ENCODE measurements around the gene UGT1A1.

The UGT1A1 gene

GRCh38 chr2:233803292-233803911 lies 43.3 kb downstream of the UGT1A1 start:
- no peak overlapping the region for H3K9ac ChIP-seq (ENCODE audit: low read length)
- H3K27me3 ChIP-seq (ENCODE audit: control insufficient read depth, insufficient read depth, low read length) = no peaks in the 10 kb centered on the region
- no peaks in the 10 kb centered on the region for H3K36me3 ChIP-seq (ENCODE audit: control insufficient read depth, insufficient read depth, low read length)
- no peak overlapping the region for H3K27ac ChIP-seq (ENCODE audit: low read depth, low read length)
- H3K4me1 ChIP-seq (ENCODE audit: control insufficient read depth, insufficient read depth, low read length) = no peaks in the 10 kb centered on the region
- H3K4me3 ChIP-seq (ENCODE audit: low read length) = no peak overlapping the region

GRCh38 chr2:233803994-233804393 lies 43.9 kb downstream of the UGT1A1 start:
- H3K36me3 ChIP-seq (ENCODE audit: control insufficient read depth, insufficient read depth, low read length) = no peaks in the 10 kb centered on the region
- H3K4me3 ChIP-seq (ENCODE audit: low read length) = no peak overlapping the region
- H3K27ac ChIP-seq (ENCODE audit: low read depth, low read length) = no peak overlapping the region
- H3K4me1 ChIP-seq (ENCODE audit: control insufficient read depth, insufficient read depth, low read length) = no peaks in the 10 kb centered on the region
- H3K27me3 ChIP-seq (ENCODE audit: control insufficient read depth, insufficient read depth, low read length) = no peaks in the 10 kb centered on the region
- H3K9ac ChIP-seq (ENCODE audit: low read length) = no peak overlapping the region

GRCh38 chr2:233807215-233807865 lies 47.3 kb downstream of the UGT1A1 start:
- Histone ChIP-seq H3K9ac (ENCODE audit: low read length) (no peak overlapping the region), H3K36me3 (ENCODE audit: control insufficient read depth, insufficient read depth, low read length) (no peaks in the 10 kb centered on the region), H3K27ac (ENCODE audit: low read depth, low read length) (no peak overlapping the region), H3K27me3 (ENCODE audit: control insufficient read depth, insufficient read depth, low read length) (no peaks in the 10 kb centered on the region), H3K4me3 (ENCODE audit: low read length) (no peak overlapping the region), H3K4me1 (ENCODE audit: control insufficient read depth, insufficient read depth, low read length) (no peaks in the 10 kb centered on the region)

- no peaks in the 10 kb centered on the region for H3K27me3 ChIP-seq (ENCODE audit: control insufficient read depth, insufficient read depth, low read length)
- H3K4me1 ChIP-seq (ENCODE audit: control insufficient read depth, insufficient read depth, low read length) = no peaks in the 10 kb centered on the region
- no peak overlapping the region for H3K9ac ChIP-seq (ENCODE audit: low read length)
- H3K36me3 ChIP-seq (ENCODE audit: control insufficient read depth, insufficient read depth, low read length) = no peaks in the 10 kb centered on the region
- H3K27ac ChIP-seq (ENCODE audit: low read depth, low read length) = no peak overlapping the region
- H3K4me3 ChIP-seq (ENCODE audit: low read length) = no peak overlapping the region
These were observed 48.2 kb downstream of the UGT1A1 start for GRCh38 chr2:233807966-233808935.

- H3K27me3 ChIP-seq (ENCODE audit: control insufficient read depth, insufficient read depth, low read length) = no peaks in the 10 kb centered on the region
These were observed 50.3 kb downstream of the UGT1A1 start for GRCh38 chr2:233810385-233810784.

GRCh38 chr2:233811087-233811486 lies 51.0 kb downstream of the UGT1A1 start:
- H3K27ac ChIP-seq (ENCODE audit: low read depth, low read length) = no peak overlapping the region
- H3K36me3 ChIP-seq (ENCODE audit: control insufficient read depth, insufficient read depth, low read length) = no peaks in the 10 kb centered on the region
- H3K9ac ChIP-seq (ENCODE audit: low read length) = no peak overlapping the region
- H3K4me1 ChIP-seq (ENCODE audit: control insufficient read depth, insufficient read depth, low read length) = no peaks in the 10 kb centered on the region
- H3K4me3 ChIP-seq (ENCODE audit: low read length) = no peak overlapping the region
- no peaks in the 10 kb centered on the region for H3K27me3 ChIP-seq (ENCODE audit: control insufficient read depth, insufficient read depth, low read length)

More at GRCh38 chr2:233810385-233810784, 50.3 kb downstream of the UGT1A1 start:
- Histone ChIP-seq H3K9ac (ENCODE audit: low read length) (no peak overlapping the region), H3K36me3 (ENCODE audit: control insufficient read depth, insufficient read depth, low read length) (no peaks in the 10 kb centered on the region), H3K4me3 (ENCODE audit: low read length) (no peak overlapping the region), H3K27ac (ENCODE audit: low read depth, low read length) (no peak overlapping the region), H3K4me1 (ENCODE audit: control insufficient read depth, insufficient read depth, low read length) (no peaks in the 10 kb centered on the region)

GRCh38 chr2:233811732-233812131 lies 51.7 kb downstream of the UGT1A1 start:
- H3K27ac ChIP-seq (ENCODE audit: low read depth, low read length) = no peak overlapping the region
- H3K27me3 ChIP-seq (ENCODE audit: control insufficient read depth, insufficient read depth, low read length) = no peaks in the 10 kb centered on the region
- no peak overlapping the region for H3K9ac ChIP-seq (ENCODE audit: low read length)
- H3K4me3 ChIP-seq (ENCODE audit: low read length) = no peak overlapping the region
- H3K4me1 ChIP-seq (ENCODE audit: control insufficient read depth, insufficient read depth, low read length) = no peaks in the 10 kb centered on the region
- no peaks in the 10 kb centered on the region for H3K36me3 ChIP-seq (ENCODE audit: control insufficient read depth, insufficient read depth, low read length)

GRCh38 chr2:233813236-233814055 lies 53.4 kb downstream of the UGT1A1 start:
- Histone ChIP-seq H3K27me3 (ENCODE audit: control insufficient read depth, insufficient read depth, low read length) (no peaks in the 10 kb centered on the region), H3K36me3 (ENCODE audit: control insufficient read depth, insufficient read depth, low read length) (no peaks in the 10 kb centered on the region), H3K9ac (ENCODE audit: low read length) (no peak overlapping the region), H3K27ac (ENCODE audit: low read depth, low read length) (no peak overlapping the region), H3K4me3 (ENCODE audit: low read length) (no peak overlapping the region), H3K4me1 (ENCODE audit: control insufficient read depth, insufficient read depth, low read length) (no peaks in the 10 kb centered on the region)

- H3K36me3 ChIP-seq (ENCODE audit: control insufficient read depth, insufficient read depth, low read length) = no peaks in the 10 kb centered on the region
- no peaks in the 10 kb centered on the region for H3K27me3 ChIP-seq (ENCODE audit: control insufficient read depth, insufficient read depth, low read length)
- H3K9ac ChIP-seq (ENCODE audit: low read length) = no peak overlapping the region
- no peak overlapping the region for H3K4me3 ChIP-seq (ENCODE audit: low read length)
- H3K4me1 ChIP-seq (ENCODE audit: control insufficient read depth, insufficient read depth, low read length) = no peaks in the 10 kb centered on the region
- H3K27ac ChIP-seq (ENCODE audit: low read depth, low read length) = no peak overlapping the region
These were observed 54.2 kb downstream of the UGT1A1 start for GRCh38 chr2:233814056-233814835.

GRCh38 chr2:233815861-233816260 lies 55.8 kb downstream of the UGT1A1 start:
- H3K4me3 ChIP-seq (ENCODE audit: low read length) = no peak overlapping the region

GRCh38 chr2:233816334-233816733 lies 56.3 kb downstream of the UGT1A1 start:
- H3K9ac ChIP-seq (ENCODE audit: low read length) = no peak overlapping the region
- H3K27ac ChIP-seq (ENCODE audit: low read depth, low read length) = no peak overlapping the region
- H3K4me3 ChIP-seq (ENCODE audit: low read length) = no peak overlapping the region
- H3K36me3 ChIP-seq (ENCODE audit: control insufficient read depth, insufficient read depth, low read length) = no peaks in the 10 kb centered on the region
- H3K27me3 ChIP-seq (ENCODE audit: control insufficient read depth, insufficient read depth, low read length) = no peaks in the 10 kb centered on the region
- H3K4me1 ChIP-seq (ENCODE audit: control insufficient read depth, insufficient read depth, low read length) = no peaks in the 10 kb centered on the region

More at GRCh38 chr2:233815861-233816260, 55.8 kb downstream of the UGT1A1 start:
- no peak overlapping the region for H3K9ac ChIP-seq (ENCODE audit: low read length)
- no peak overlapping the region for H3K27ac ChIP-seq (ENCODE audit: low read depth, low read length)
- H3K27me3 ChIP-seq (ENCODE audit: control insufficient read depth, insufficient read depth, low read length) = no peaks in the 10 kb centered on the region
- H3K4me1 ChIP-seq (ENCODE audit: control insufficient read depth, insufficient read depth, low read length) = no peaks in the 10 kb centered on the region
- no peaks in the 10 kb centered on the region for H3K36me3 ChIP-seq (ENCODE audit: control insufficient read depth, insufficient read depth, low read length)
